NCI-H2081 treated with DMSO at 0.1 percent for 48 hours (cell line): ENCODE measurements around the gene P2RX5.

ENCODE experiments used
- DNase-seq: peaks from one replicate; lab custom pipeline; 2025; lab: John Stamatoyannopoulos, UW

Gene P2RX5

GRCh38 chr17:3681057-3681456 is 14.9 kb downstream of the P2RX5 start:
- DNase-seq, result no peak

GRCh38 chr17:3679531-3680126 is 16.3 kb downstream of the P2RX5 start:
- no peak for DNase-seq

- no peak for DNase-seq
Measured at GRCh38 chr17:3678821-3679530, 17.0 kb downstream of the P2RX5 start.

GRCh38 chr17:3678095-3678820 is 17.7 kb downstream of the P2RX5 start:
- DNase-seq, result no peak

GRCh38 chr17:3675886-3676285 is 20.1 kb downstream of the P2RX5 start:
- DNase-seq, result no peak

GRCh38 chr17:3672571-3672970 is 23.4 kb downstream of the P2RX5 start:
- no peak for DNase-seq

GRCh38 chr17:3669548-3669947 is 26.4 kb downstream of the P2RX5 start:
- no peak for DNase-seq

- no peak for DNase-seq
Measured at GRCh38 chr17:3669085-3669347, 26.9 kb downstream of the P2RX5 start.

- DNase-seq, result peak; percentile 61
Measured at GRCh38 chr17:3668279-3669084, 27.5 kb downstream of the P2RX5 start, which contains the start of the genes EMC6 and TAX1BP3. TSS of gene EMC6 (plus strand) at chr17:3668812. CDS start at chr17:3669147, 335 bp downstream. TSS of gene TAX1BP3 (minus strand) at chr17:3668578. CDS start at chr17:3668526, 52 bp downstream.

- DNase-seq, result no peak
Measured at GRCh38 chr17:3667366-3668278, 28.3 kb downstream of the P2RX5 start.

GRCh38 chr17:3666516-3666915 is 29.4 kb downstream of the P2RX5 start:
- DNase-seq, result no peak

- DNase-seq, result no peak
Measured at GRCh38 chr17:3665834-3666233, 30.1 kb downstream of the P2RX5 start.

- no peak for DNase-seq
Measured at GRCh38 chr17:3663102-3664011, 32.6 kb downstream of the P2RX5 start.

- DNase-seq, result no peak
Measured at GRCh38 chr17:3660311-3660891, 35.6 kb downstream of the P2RX5 start.

GRCh38 chr17:3659541-3660111 is 36.3 kb downstream of the P2RX5 start:
- DNase-seq, result no peak

GRCh38 chr17:3658784-3659449 is 37.0 kb downstream of the P2RX5 start:
- DNase-seq, result no peak

- no peak for DNase-seq
Measured at GRCh38 chr17:3657874-3658783, 37.8 kb downstream of the P2RX5 start.

- DNase-seq, result no peak
Measured at GRCh38 chr17:3657588-3657869, 38.4 kb downstream of the P2RX5 start.
